CD14-positive monocyte (primary cell): ENCODE results near the gene FHOD3. TPM values are rescaled to one million over a fixed set of nuclear protein-coding genes. Genes with fewer than 3 reads are reported as not detected.

ENCODE experiments used
- DNase-seq, 3 donors: peaks; one replicate each; pipeline ENCODE4 v3.0.0-alpha.2; 2011 to 2022
- H2AFZ ChIP-seq: 2 replicates; pipeline ENCODE4 v1.6.0; 2012; ENCODE audit warnings: mild to moderate bottlenecking, low read depth, low read length, inconsistent platforms; ENCODE audit not compliant: insufficient read depth, poor library complexity, severe bottlenecking
- H3K27ac ChIP-seq, 2 donors: 1 replicate in 1 of 2; 2 replicates in 1 of 2; pipeline ENCODE4 v1.5.1; 2012 to 2013; ENCODE audit warnings: low read length in 2 of 2, control low read depth in 1 of 2, inconsistent platforms in 1 of 2, low read depth in 1 of 2, mild to moderate bottlenecking in 1 of 2
- H3K27me3 ChIP-seq, 2 donors: one replicate each; pipeline versions ENCODE4 v1.6.0 to v1.6.1; 2011 to 2013; ENCODE audit warnings: low read length in 2 of 2; ENCODE audit not compliant: control insufficient read depth in 2 of 2, insufficient read depth in 2 of 2
- H3K36me3 ChIP-seq, 2 donors: replicated peaks in 1 of 2; 1 replicate in 1 of 2; 2 replicates in 1 of 2; pipeline versions ENCODE4 v1.5.1 to v1.6.1; 2012 to 2013; ENCODE audit warnings: low read length in 2 of 2, control low read depth in 1 of 2, inconsistent platforms in 1 of 2, mild to moderate bottlenecking in 1 of 2; ENCODE audit not compliant: insufficient read depth in 2 of 2, control insufficient read depth in 1 of 2
- H3K4me1 ChIP-seq, 2 donors: 1 replicate in 1 of 2; 2 replicates in 1 of 2; pipeline versions ENCODE4 v1.5.1 to v1.6.1; 2012 to 2013; ENCODE audit warnings: low read length in 2 of 2, control low read depth in 1 of 2, inconsistent platforms in 1 of 2, mild to moderate bottlenecking in 1 of 2, moderate library complexity in 1 of 2; ENCODE audit not compliant: insufficient read depth in 2 of 2, control insufficient read depth in 1 of 2
- H3K4me2 ChIP-seq: replicated peaks from 2 replicates; pipeline ENCODE3; 2012; ENCODE audit warnings: low read length, moderate library complexity, mild to moderate bottlenecking; ENCODE audit not compliant: poor library complexity, severe bottlenecking; ENCODE audit errors: extremely low read depth
- H3K4me3 ChIP-seq, 3 experiments: fragments of 200-600 bp in 1 of 3; sonication (generic) in 1 of 3; replicated peaks in 1 of 3; 1 replicate in 2 of 3; 2 replicates in 1 of 3; pipeline ENCODE4 v1.5.1; 2011 to 2013; ENCODE audit warnings: low read length in 3 of 3, mild to moderate bottlenecking in 3 of 3, control low read depth in 2 of 3, low read depth in 2 of 3, inconsistent platforms in 1 of 3, moderate library complexity in 1 of 3
- H3K79me2 ChIP-seq: 2 replicates; pipeline ENCODE4 v1.6.0; 2012; ENCODE audit warnings: mild to moderate bottlenecking, control low read depth, inconsistent platforms, low read length, moderate library complexity; ENCODE audit not compliant: insufficient read depth
- H3K9ac ChIP-seq: 2 replicates; pipeline ENCODE4 v1.6.0; 2017; ENCODE audit warnings: low read length, mild to moderate bottlenecking; ENCODE audit not compliant: insufficient read depth, poor library complexity, severe bottlenecking
- H3K9me3 ChIP-seq, 2 donors: replicated peaks in 1 of 2; 1 replicate in 1 of 2; 2 replicates in 1 of 2; pipeline versions ENCODE4 v1.5.1 to v1.6.1; 2012 to 2013; ENCODE audit warnings: low read length in 2 of 2, control low read depth in 1 of 2; ENCODE audit not compliant: control insufficient read depth in 1 of 2, insufficient read depth in 1 of 2
- H4K20me1 ChIP-seq: 2 replicates; pipeline ENCODE4 v1.6.0; 2012; ENCODE audit warnings: mild to moderate bottlenecking, low read length, control low read depth, moderate library complexity; ENCODE audit not compliant: insufficient read depth
- H3K27ac Mint-ChIP-seq, 7 donors: one replicate each; pipeline ENCODE4 v1.8.0; 2020; ENCODE audit warnings: mild to moderate bottlenecking in 7 of 7, mixed read lengths in 7 of 7, moderate library complexity in 6 of 7, inconsistent platforms in 2 of 7
- H3K27me3 Mint-ChIP-seq, 3 donors: one replicate each; pipeline ENCODE4 v1.8.0; 2021 to 2022; ENCODE audit warnings: low read depth in 3 of 3, mild to moderate bottlenecking in 3 of 3, mixed read lengths in 3 of 3, moderate library complexity in 3 of 3, inconsistent platforms in 1 of 3
- H3K36me3 Mint-ChIP-seq, 2 donors: one replicate each; pipeline ENCODE4 v1.8.0; 2020; ENCODE audit warnings: mixed read lengths in 2 of 2, inconsistent platforms in 1 of 2, mild to moderate bottlenecking in 1 of 2
- H3K4me1 Mint-ChIP-seq: one replicate; pipeline ENCODE4 v1.8.0; 2020; ENCODE audit warnings: mild to moderate bottlenecking, mixed read lengths
- H3K4me3 Mint-ChIP-seq, 2 donors: one replicate each; pipeline ENCODE4 v1.8.0; 2020; ENCODE audit warnings: mild to moderate bottlenecking in 2 of 2, mixed read lengths in 2 of 2, moderate library complexity in 1 of 2
- H3K9me3 Mint-ChIP-seq, 7 donors: one replicate each; pipeline ENCODE4 v1.8.0; 2020 to 2022; ENCODE audit warnings: mixed read lengths in 7 of 7, mild to moderate bottlenecking in 6 of 7, moderate library complexity in 6 of 7, inconsistent platforms in 2 of 7
- WGBS: methylation state at CpG from one replicate; pipeline ENCODE4 v1.1.5; 2013; ENCODE audit warnings: missing lambda C conversion rate; ENCODE audit not compliant: insufficient coverage; 5-methylcytosine and 5-hydroxymethylcytosine counted together
- intact Hi-C, 2 donors: fragments of 100-400 bp; cut with micrococcal nuclease; formaldehyde crosslinking; loops; one replicate each; pipeline versions ENCODE4 v1.15.0 to v1.15.1; 2023
- polyA plus RNA-seq, 3 donors: library from polyadenylated mRNA; depleted of rRNA in 1 of 3; unstranded in 2 of 3; stranded (reverse) in 1 of 3; fragments of 300-500 nt in 2 of 3; fragments of >200 nt in 1 of 3; fragmentation: Illumina TruSeq in 2 of 3; gene quantifications; 1 replicate in 2 of 3; 2 replicates in 1 of 3; pipeline ENCODE4 v1.2.3, GENCODE V29; 2012 to 2021
- TF ChIP-seq, protein P1 (sequence below): fragments of 200-600 bp; IDR thresholded peaks from one replicate; pipeline ENCODE4 v1.8.0; 2022; ENCODE audit warnings: antibody characterized with exemption, mild to moderate bottlenecking

The FHOD3 gene
- polyA plus RNA-seq, 3 donors: not detected

DNA sequence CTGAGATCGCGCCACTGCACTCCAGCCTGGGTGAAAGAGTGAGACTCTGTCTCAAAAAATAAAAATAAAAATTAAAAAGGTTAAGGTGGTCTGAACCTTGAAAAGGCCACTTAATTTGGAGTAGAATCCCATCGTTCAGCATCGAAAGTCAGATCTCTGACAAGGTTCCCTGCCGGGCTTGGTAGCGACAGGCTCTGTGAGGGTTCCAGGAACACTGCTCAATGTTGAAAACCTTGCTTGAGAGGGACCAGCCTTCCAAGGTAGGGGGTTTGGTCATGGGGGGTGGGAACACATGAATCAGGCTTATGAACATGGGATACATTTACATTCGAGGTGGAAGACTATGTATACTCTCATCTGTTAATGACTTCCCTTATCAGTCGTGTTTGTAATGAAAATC is 232.2 kb downstream of the FHOD3 start:
- Histone ChIP-seq H3K4me2 (no peak overlapping the region), H3K27ac (no peak overlapping the region), H3K4me3 (no peak overlapping the region), H3K36me3 (no peaks in the 10 kb centered on the region), H3K79me2 (no peaks in the 10 kb centered on the region), H3K9me3 (peaks cover 0 to 4% of the 10 kb centered on the region in 2 donors), H3K4me1 (no peaks in the 10 kb centered on the region), H3K27me3 (no peaks in the 10 kb centered on the region), H4K20me1 (no peaks in the 10 kb centered on the region), H2AFZ (no peak overlapping the region), H3K9ac (no peak overlapping the region)
- H3K27ac Mint-ChIP-seq: no peak overlapping the region
- peaks cover 1 to 5% (median 1%) of the 10 kb centered on the region in 3 donors for H3K27me3 Mint-ChIP-seq
- 98% methylated on average over 6 of the region's 8 CpGs for WGBS
- no peaks in the 10 kb centered on the region for H3K4me1 Mint-ChIP-seq
- no peaks in the 10 kb centered on the region for H3K36me3 Mint-ChIP-seq
- H3K9me3 Mint-ChIP-seq: peaks cover 0 to 16% (median 5%) of the 10 kb centered on the region in 7 donors
- intact Hi-C loops: no loop called here
- H3K4me3 Mint-ChIP-seq: no peak overlapping the region
- TF ChIP-seq, protein P1, sequence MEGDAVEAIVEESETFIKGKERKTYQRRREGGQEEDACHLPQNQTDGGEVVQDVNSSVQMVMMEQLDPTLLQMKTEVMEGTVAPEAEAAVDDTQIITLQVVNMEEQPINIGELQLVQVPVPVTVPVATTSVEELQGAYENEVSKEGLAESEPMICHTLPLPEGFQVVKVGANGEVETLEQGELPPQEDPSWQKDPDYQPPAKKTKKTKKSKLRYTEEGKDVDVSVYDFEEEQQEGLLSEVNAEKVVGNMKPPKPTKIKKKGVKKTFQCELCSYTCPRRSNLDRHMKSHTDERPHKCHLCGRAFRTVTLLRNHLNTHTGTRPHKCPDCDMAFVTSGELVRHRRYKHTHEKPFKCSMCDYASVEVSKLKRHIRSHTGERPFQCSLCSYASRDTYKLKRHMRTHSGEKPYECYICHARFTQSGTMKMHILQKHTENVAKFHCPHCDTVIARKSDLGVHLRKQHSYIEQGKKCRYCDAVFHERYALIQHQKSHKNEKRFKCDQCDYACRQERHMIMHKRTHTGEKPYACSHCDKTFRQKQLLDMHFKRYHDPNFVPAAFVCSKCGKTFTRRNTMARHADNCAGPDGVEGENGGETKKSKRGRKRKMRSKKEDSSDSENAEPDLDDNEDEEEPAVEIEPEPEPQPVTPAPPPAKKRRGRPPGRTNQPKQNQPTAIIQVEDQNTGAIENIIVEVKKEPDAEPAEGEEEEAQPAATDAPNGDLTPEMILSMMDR: no peak
- DNase-seq: no peak

DNA sequence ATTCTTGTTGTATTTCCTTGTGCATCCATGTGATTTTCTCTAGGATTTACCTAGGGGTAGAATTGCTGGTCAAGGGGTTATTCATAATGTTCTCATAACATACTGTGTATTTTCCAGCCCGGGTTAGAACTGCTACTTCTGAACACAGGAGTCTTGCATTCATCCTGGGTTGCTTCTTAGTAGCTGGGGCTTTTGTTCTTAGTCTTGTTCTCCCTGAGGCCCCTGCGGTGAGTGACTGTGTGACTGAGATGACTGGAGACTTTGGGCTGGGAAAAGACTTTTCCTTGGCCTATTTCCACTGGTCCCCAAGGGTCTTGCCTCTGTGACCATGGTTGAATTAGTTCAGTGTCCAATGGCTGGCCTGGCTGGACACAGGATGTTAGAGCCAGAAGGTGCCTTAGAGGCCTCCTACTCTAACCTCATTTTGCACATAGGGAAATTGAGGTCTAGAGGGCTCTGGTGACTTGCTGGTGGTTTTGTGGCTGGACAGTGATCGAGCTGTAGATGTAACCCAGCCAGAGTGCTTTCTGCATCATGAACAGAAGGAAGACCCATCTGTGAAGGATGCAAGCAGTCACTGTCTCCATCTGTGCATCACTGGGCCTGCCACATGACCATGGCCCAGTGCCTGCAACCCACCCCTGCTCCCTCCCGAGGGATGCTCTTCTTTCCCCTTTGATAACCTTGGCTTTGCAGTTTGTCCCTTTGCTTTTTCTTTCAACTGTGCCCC is 233.3 kb downstream of the FHOD3 start:
- no peak for DNase-seq
- Histone ChIP-seq H3K9ac (no peak overlapping the region), H3K4me2 (no peak overlapping the region), H3K27ac (no peak overlapping the region), H3K27me3 (no peaks in the 10 kb centered on the region), H3K4me3 (no peak overlapping the region), H3K4me1 (no peaks in the 10 kb centered on the region), H3K9me3 (peaks cover 0 to 4% of the 10 kb centered on the region in 2 donors), H2AFZ (no peak overlapping the region), H3K79me2 (no peaks in the 10 kb centered on the region), H3K36me3 (no peaks in the 10 kb centered on the region), H4K20me1 (no peaks in the 10 kb centered on the region)
- peaks cover 0 to 16% (median 5%) of the 10 kb centered on the region in 7 donors for H3K9me3 Mint-ChIP-seq
- intact Hi-C loops: no loop called here
- H3K4me1 Mint-ChIP-seq: no peaks in the 10 kb centered on the region
- no peak overlapping the region for H3K27ac Mint-ChIP-seq
- peaks cover 1 to 5% (median 3%) of the 10 kb centered on the region in 3 donors for H3K27me3 Mint-ChIP-seq
- TF ChIP-seq, protein P1: no peak
- no peak overlapping the region for H3K4me3 Mint-ChIP-seq
- 93% methylated on average over 3 of the region's 4 CpGs for WGBS
- H3K36me3 Mint-ChIP-seq: no peaks in the 10 kb centered on the region
